T-helper 2 cell treated with Interferon-gamma antibody and Interleukin-4, amounts not matched to agents 5 μg/mL and 100 μg/mL, for 36 hours (primary cell): ENCODE data around the gene UBE2J1.
"Not testable (repeated sequence)": the region's sequence is repeated elsewhere in the genome, so short reads cannot be mapped to it uniquely, and the experiment has no call there.

Experiments
- DNase-seq: peaks from one replicate; pipeline ENCODE4 v3.0.0; 2021; ENCODE audit warnings: low spot score
- H3K27ac Mint-ChIP-seq: one replicate; pipeline ENCODE4 v1.8.0; 2021; ENCODE audit warnings: mild to moderate bottlenecking, mixed read lengths
- H3K27me3 Mint-ChIP-seq: one replicate; pipeline ENCODE4 v1.8.0; 2021; ENCODE audit warnings: low read depth, mixed read lengths
- H3K36me3 Mint-ChIP-seq: one replicate; pipeline ENCODE4 v1.8.0; 2021; ENCODE audit warnings: low read depth, mixed read lengths
- H3K4me1 Mint-ChIP-seq: one replicate; pipeline ENCODE4 v1.8.0; 2021; ENCODE audit warnings: low read depth, mixed read lengths
- H3K4me3 Mint-ChIP-seq: one replicate; pipeline ENCODE4 v1.8.0; 2022; ENCODE audit warnings: mild to moderate bottlenecking, moderate library complexity, mixed read lengths
- H3K9me3 Mint-ChIP-seq: one replicate; pipeline ENCODE4 v1.8.0; 2021; ENCODE audit warnings: mixed read lengths

Gene UBE2J1

GRCh38 chr6:89321131-89321970, 31.2 kb downstream of the UBE2J1 start:
- Mint-ChIP-seq H3K4me3 (no peak overlapping the region), H3K9me3 (no peaks in the 10 kb centered on the region), H3K27ac (no peak overlapping the region)

GRCh38 chr6:89320012-89320559, 32.4 kb downstream of the UBE2J1 start:
- Mint-ChIP-seq H3K9me3 (no peaks in the 10 kb centered on the region), H3K27me3 (no peaks in the 10 kb centered on the region), H3K27ac (no peak overlapping the region), H3K4me1 (no peaks in the 10 kb centered on the region), H3K4me3 (no peak overlapping the region), H3K36me3 (peaks cover 16% of the 10 kb centered on the region)
- no peak for DNase-seq

More at GRCh38 chr6:89321131-89321970, 31.2 kb downstream of the UBE2J1 start:
- Mint-ChIP-seq H3K4me1 (no peaks in the 10 kb centered on the region), H3K27me3 (no peaks in the 10 kb centered on the region), H3K36me3 (peaks cover 19% of the 10 kb centered on the region)
- no peak for DNase-seq

DNA sequence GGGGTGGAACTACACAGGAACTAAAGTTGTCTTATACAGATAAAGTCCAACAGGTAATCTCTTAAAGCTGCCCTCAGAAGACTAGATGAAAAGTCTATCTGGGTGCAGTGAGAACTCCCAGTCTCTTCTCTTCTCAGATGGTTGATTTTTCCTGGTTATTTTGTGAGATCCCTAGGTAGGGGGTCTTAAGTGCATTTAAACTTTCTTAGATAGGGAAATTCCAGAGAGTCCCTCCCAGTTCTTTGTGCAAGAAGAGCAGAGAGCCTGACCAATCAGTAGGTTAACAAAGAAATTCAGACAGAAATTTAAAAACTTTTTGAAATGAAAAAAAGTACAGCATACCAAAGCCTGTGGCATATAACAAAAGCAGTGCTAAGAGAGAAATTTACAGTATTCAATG, 35.5 kb downstream of the UBE2J1 start:
- Mint-ChIP-seq H3K27me3 (no peaks in the 10 kb centered on the region), H3K9me3 (no peaks in the 10 kb centered on the region), H3K4me1 (no peaks in the 10 kb centered on the region), H3K27ac (no peak overlapping the region), H3K36me3 (peaks cover 9% of the 10 kb centered on the region), H3K4me3 (no peak overlapping the region)
- DNase-seq: no peak

GRCh38 chr6:89315249-89315885, 37.2 kb downstream of the UBE2J1 start, which contains the start of gene GABRR2:
Gene GABRR2 (minus strand): TSS chr6:89315299. CDS start chr6:89315165, 134 bp downstream.
- Mint-ChIP-seq H3K4me1 (no peaks in the 10 kb centered on the region), H3K36me3 (peaks cover 2% of the 10 kb centered on the region), H3K27me3 (no peaks in the 10 kb centered on the region), H3K4me3 (no peak within 1 kb of the TSS), H3K9me3 (no peaks in the 10 kb centered on the region), H3K27ac (no peak within 1 kb of the TSS)
- DNase-seq: no peak

GRCh38 chr6:89314692-89315091, 37.8 kb downstream of the UBE2J1 start:
- no peak overlapping the region for H3K27ac Mint-ChIP-seq
- no peaks in the 10 kb centered on the region for H3K27me3 Mint-ChIP-seq
- H3K9me3 Mint-ChIP-seq: no peaks in the 10 kb centered on the region
- H3K4me1 Mint-ChIP-seq: no peaks in the 10 kb centered on the region
- no peak for DNase-seq
- H3K36me3 Mint-ChIP-seq: peaks cover 2% of the 10 kb centered on the region
- no peak overlapping the region for H3K4me3 Mint-ChIP-seq

DNA sequence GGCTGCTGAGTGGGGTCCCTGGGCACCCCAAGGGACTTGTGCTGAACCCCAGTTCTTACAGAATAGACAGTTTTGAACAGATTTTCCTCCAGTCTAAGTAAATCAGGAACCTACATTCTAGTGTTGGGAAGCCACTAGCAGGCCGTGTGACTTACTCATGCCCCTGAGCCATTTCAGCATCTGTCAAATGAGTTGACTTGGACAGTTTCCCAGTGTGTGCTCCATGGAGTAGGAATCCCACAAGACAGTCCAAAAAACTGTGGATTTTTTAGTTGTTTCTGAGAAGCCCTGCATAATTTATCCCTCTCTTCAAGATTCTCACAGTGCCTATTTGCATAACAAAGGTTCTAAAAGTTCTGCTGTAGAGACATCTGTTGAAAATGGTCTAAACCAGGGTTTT, 39.5 kb downstream of the UBE2J1 start:
- Mint-ChIP-seq H3K27me3 (peaks cover 5% of the 10 kb centered on the region), H3K4me1 (no peaks in the 10 kb centered on the region), H3K36me3 (peaks cover 2% of the 10 kb centered on the region), H3K4me3 (no peak overlapping the region), H3K9me3 (no peaks in the 10 kb centered on the region), H3K27ac (no peak overlapping the region)
- no peak for DNase-seq

GRCh38 chr6:89311853-89312531, 40.5 kb downstream of the UBE2J1 start:
- H3K27me3 Mint-ChIP-seq: peaks cover 5% of the 10 kb centered on the region
- no peaks in the 10 kb centered on the region for H3K4me1 Mint-ChIP-seq
- no peak overlapping the region for H3K4me3 Mint-ChIP-seq
- H3K9me3 Mint-ChIP-seq: no peaks in the 10 kb centered on the region
- peaks cover 2% of the 10 kb centered on the region for H3K36me3 Mint-ChIP-seq
- no peak for DNase-seq
- no peak overlapping the region for H3K27ac Mint-ChIP-seq

GRCh38 chr6:89311530-89311852, 41.0 kb downstream of the UBE2J1 start:
- Mint-ChIP-seq H3K4me3 (no peak overlapping the region), H3K27ac (no peak overlapping the region)

GRCh38 chr6:89310929-89311328, 41.6 kb downstream of the UBE2J1 start:
- H3K27ac Mint-ChIP-seq: no peak overlapping the region
- no peak for DNase-seq

More at GRCh38 chr6:89311530-89311852, 41.0 kb downstream of the UBE2J1 start:
- no peak for DNase-seq
- H3K9me3 Mint-ChIP-seq: no peaks in the 10 kb centered on the region
- peaks cover 7% of the 10 kb centered on the region for H3K27me3 Mint-ChIP-seq
- peaks cover 2% of the 10 kb centered on the region for H3K36me3 Mint-ChIP-seq
- no peaks in the 10 kb centered on the region for H3K4me1 Mint-ChIP-seq

GRCh38 chr6:89308525-89309395, 43.8 kb downstream of the UBE2J1 start:
- Mint-ChIP-seq H3K27me3 (peaks cover 9% of the 10 kb centered on the region), H3K27ac (no peak overlapping the region), H3K4me1 (no peaks in the 10 kb centered on the region), H3K4me3 (no peak overlapping the region), H3K9me3 (no peaks in the 10 kb centered on the region), H3K36me3 (peaks cover under 1% of the 10 kb centered on the region)
- DNase-seq: no peak

More at GRCh38 chr6:89310929-89311328, 41.6 kb downstream of the UBE2J1 start:
- no peaks in the 10 kb centered on the region for H3K9me3 Mint-ChIP-seq
- H3K4me3 Mint-ChIP-seq: no peak overlapping the region
- no peaks in the 10 kb centered on the region for H3K36me3 Mint-ChIP-seq
- H3K4me1 Mint-ChIP-seq: no peaks in the 10 kb centered on the region
- H3K27me3 Mint-ChIP-seq: peaks cover 9% of the 10 kb centered on the region

- H3K4me1 Mint-ChIP-seq, DNase-seq, H3K27ac Mint-ChIP-seq, H3K9me3 Mint-ChIP-seq, H3K27me3 Mint-ChIP-seq, H3K4me3 Mint-ChIP-seq, H3K36me3 Mint-ChIP-seq: not testable (repeated sequence)
These were observed 48.0 kb downstream of the UBE2J1 start for GRCh38 chr6:89304517-89304916.

DNA sequence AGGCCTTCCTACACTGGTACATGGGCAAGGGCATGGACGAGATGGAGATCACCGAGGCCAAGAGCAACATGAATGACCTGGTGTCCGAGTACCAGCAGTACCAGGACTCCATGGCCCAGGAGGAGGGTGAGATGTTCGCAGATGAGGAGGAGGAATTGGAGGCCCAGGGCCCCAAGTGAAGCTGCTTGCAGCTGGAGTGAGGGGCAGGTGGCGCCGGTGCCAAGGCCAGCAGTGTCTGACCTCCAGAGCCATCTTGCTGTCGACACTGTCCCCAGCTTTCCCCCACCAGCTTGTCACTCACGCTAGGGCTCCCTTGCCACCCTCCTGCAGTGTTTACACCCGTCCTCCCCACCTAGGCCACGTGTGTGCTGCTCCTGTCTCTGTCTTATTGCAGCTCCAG, 49.6 kb downstream of the UBE2J1 start:
- Mint-ChIP-seq H3K27ac (no peak overlapping the region), H3K4me1 (peaks cover 15% of the 10 kb centered on the region), H3K36me3 (peaks cover 1% of the 10 kb centered on the region), H3K27me3 (peaks cover 4% of the 10 kb centered on the region), H3K4me3 (no peak overlapping the region), H3K9me3 (no peaks in the 10 kb centered on the region)
- no peak for DNase-seq

GRCh38 chr6:89302195-89302770, 50.2 kb downstream of the UBE2J1 start:
- peaks cover 1% of the 10 kb centered on the region for H3K36me3 Mint-ChIP-seq
- no peak for DNase-seq
- H3K27me3 Mint-ChIP-seq: peaks cover 4% of the 10 kb centered on the region
- no peak overlapping the region for H3K4me3 Mint-ChIP-seq
- H3K27ac Mint-ChIP-seq: no peak overlapping the region
- peaks cover 20% of the 10 kb centered on the region for H3K4me1 Mint-ChIP-seq
- H3K9me3 Mint-ChIP-seq: no peaks in the 10 kb centered on the region
